GM23338 (cell line): Measurements from ENCODE around the gene ARHGAP42. TPM values are rescaled to one million over a fixed set of nuclear protein-coding genes. Genes with fewer than 3 reads are reported as not detected.

Experiments used
- CREB1 ChIP-seq: fragments of 250-450 bp; sonication (Bioruptor Pico); IDR thresholded peaks from 2 replicates; pipeline ENCODE4 v1.5.0; 2020; ENCODE audit warnings: low read depth, mild to moderate bottlenecking, moderate library complexity
- EZH2 ChIP-seq: fragments of 200-600 bp; sonication (generic); IDR thresholded peaks from one replicate; pipeline ENCODE4 v1.8.0; 2017; ENCODE audit warnings: antibody characterized with exemption, mild to moderate bottlenecking, low read depth; ENCODE audit not compliant: unreplicated experiment
- EZH2phosphoT487 ChIP-seq: fragments of 200-600 bp; sonication (generic); IDR thresholded peaks from one replicate; pipeline ENCODE4 v1.8.1; 2018; ENCODE audit warnings: antibody characterized with exemption; ENCODE audit not compliant: unreplicated experiment
- JUNB ChIP-seq: IDR thresholded peaks from one replicate; pipeline ENCODE4 v1.6.1; 2016; ENCODE audit warnings: antibody characterized with exemption; ENCODE audit not compliant: unreplicated experiment
- NANOG ChIP-seq: IDR thresholded peaks from 2 replicates; pipeline ENCODE4 v1.6.1; 2016; ENCODE audit warnings: antibody characterized with exemption, borderline replicate concordance
- POLR2AphosphoS5 ChIP-seq: IDR thresholded peaks from 2 replicates; pipeline ENCODE4 v1.6.1; 2016; ENCODE audit warnings: antibody characterized with exemption, low read depth
- STAT1 ChIP-seq: IDR thresholded peaks from one replicate; pipeline ENCODE4 v1.6.1; 2016; ENCODE audit warnings: antibody characterized with exemption; ENCODE audit not compliant: unreplicated experiment
- ZNF114 ChIP-seq: fragments of 250-450 bp; sonication (Bioruptor Pico); IDR thresholded peaks from 2 replicates; pipeline ENCODE4 v1.5.0; 2020; ENCODE audit warnings: mild to moderate bottlenecking, moderate library complexity
- ZNF331 ChIP-seq: fragments of 250-450 bp; sonication (Bioruptor Pico); IDR thresholded peaks from 2 replicates; pipeline ENCODE4 v1.5.0; 2020; ENCODE audit warnings: low read depth, mild to moderate bottlenecking, moderate library complexity
- polyA plus RNA-seq: library from polyadenylated mRNA; unstranded; fragments of >200 nt; fragmentation: Nextera tagmentation; extraction: Ambion mirVana; gene quantifications from 2 replicates; pipeline ENCODE4 v1.2.1, GENCODE V29; 2016
- total RNA-seq: library from RNA; depleted of rRNA; stranded (reverse); fragments of >200 nt; shearing (Covaris generic); gene quantifications from 2 replicates; pipeline ENCODE4 v1.2.3, GENCODE V29; 2014
- TF ChIP-seq, protein P1 (sequence below): fragments of 250-450 bp; sonication (Bioruptor Pico); IDR thresholded peaks from 2 replicates; pipeline ENCODE4 v1.5.0; 2020; ENCODE audit warnings: mild to moderate bottlenecking, moderate library complexity
- TF ChIP-seq, protein P2 (sequence below), 2 experiments: fragments of 200-600 bp in 1 of 2; sonication (generic) in 1 of 2; conservative IDR thresholded peaks; 2 replicates each; pipeline versions ENCODE4 v1.5.1 to v1.6.1; 2016 to 2017; ENCODE audit warnings: antibody characterized with exemption in 2 of 2, low read depth in 2 of 2, mild to moderate bottlenecking in 2 of 2, moderate library complexity in 1 of 2
- TF ChIP-seq, protein P3 (sequence below): IDR thresholded peaks from one replicate; pipeline ENCODE4 v1.6.1; 2018; ENCODE audit warnings: antibody characterized with exemption; ENCODE audit not compliant: unreplicated experiment

Gene ARHGAP42
- total and polyA plus RNA-seq, 2 experiments from 2014 or later: 23.7 to 35.7 TPM

DNA sequence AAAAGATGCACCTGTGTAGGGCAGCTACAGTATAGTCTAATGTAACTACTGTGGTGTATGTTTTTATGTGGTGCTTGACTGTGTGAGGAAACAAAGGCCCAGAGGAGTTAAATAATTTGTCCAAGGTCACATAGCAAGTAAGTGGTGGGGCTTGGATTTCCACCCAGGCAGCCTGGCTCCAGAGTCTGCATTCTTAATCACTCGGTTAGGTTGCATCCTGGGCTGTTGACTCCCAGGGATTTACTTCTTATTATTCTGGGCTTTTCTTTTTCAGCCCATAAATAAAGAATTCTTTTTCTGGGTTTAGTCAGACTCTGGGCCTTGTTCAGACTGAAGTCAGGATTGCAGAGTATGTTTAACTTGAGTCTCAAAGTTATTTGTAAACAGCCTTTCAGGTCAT, 82.1 kb downstream of the ARHGAP42 start (continued):
- TF ChIP-seq, protein P1, sequence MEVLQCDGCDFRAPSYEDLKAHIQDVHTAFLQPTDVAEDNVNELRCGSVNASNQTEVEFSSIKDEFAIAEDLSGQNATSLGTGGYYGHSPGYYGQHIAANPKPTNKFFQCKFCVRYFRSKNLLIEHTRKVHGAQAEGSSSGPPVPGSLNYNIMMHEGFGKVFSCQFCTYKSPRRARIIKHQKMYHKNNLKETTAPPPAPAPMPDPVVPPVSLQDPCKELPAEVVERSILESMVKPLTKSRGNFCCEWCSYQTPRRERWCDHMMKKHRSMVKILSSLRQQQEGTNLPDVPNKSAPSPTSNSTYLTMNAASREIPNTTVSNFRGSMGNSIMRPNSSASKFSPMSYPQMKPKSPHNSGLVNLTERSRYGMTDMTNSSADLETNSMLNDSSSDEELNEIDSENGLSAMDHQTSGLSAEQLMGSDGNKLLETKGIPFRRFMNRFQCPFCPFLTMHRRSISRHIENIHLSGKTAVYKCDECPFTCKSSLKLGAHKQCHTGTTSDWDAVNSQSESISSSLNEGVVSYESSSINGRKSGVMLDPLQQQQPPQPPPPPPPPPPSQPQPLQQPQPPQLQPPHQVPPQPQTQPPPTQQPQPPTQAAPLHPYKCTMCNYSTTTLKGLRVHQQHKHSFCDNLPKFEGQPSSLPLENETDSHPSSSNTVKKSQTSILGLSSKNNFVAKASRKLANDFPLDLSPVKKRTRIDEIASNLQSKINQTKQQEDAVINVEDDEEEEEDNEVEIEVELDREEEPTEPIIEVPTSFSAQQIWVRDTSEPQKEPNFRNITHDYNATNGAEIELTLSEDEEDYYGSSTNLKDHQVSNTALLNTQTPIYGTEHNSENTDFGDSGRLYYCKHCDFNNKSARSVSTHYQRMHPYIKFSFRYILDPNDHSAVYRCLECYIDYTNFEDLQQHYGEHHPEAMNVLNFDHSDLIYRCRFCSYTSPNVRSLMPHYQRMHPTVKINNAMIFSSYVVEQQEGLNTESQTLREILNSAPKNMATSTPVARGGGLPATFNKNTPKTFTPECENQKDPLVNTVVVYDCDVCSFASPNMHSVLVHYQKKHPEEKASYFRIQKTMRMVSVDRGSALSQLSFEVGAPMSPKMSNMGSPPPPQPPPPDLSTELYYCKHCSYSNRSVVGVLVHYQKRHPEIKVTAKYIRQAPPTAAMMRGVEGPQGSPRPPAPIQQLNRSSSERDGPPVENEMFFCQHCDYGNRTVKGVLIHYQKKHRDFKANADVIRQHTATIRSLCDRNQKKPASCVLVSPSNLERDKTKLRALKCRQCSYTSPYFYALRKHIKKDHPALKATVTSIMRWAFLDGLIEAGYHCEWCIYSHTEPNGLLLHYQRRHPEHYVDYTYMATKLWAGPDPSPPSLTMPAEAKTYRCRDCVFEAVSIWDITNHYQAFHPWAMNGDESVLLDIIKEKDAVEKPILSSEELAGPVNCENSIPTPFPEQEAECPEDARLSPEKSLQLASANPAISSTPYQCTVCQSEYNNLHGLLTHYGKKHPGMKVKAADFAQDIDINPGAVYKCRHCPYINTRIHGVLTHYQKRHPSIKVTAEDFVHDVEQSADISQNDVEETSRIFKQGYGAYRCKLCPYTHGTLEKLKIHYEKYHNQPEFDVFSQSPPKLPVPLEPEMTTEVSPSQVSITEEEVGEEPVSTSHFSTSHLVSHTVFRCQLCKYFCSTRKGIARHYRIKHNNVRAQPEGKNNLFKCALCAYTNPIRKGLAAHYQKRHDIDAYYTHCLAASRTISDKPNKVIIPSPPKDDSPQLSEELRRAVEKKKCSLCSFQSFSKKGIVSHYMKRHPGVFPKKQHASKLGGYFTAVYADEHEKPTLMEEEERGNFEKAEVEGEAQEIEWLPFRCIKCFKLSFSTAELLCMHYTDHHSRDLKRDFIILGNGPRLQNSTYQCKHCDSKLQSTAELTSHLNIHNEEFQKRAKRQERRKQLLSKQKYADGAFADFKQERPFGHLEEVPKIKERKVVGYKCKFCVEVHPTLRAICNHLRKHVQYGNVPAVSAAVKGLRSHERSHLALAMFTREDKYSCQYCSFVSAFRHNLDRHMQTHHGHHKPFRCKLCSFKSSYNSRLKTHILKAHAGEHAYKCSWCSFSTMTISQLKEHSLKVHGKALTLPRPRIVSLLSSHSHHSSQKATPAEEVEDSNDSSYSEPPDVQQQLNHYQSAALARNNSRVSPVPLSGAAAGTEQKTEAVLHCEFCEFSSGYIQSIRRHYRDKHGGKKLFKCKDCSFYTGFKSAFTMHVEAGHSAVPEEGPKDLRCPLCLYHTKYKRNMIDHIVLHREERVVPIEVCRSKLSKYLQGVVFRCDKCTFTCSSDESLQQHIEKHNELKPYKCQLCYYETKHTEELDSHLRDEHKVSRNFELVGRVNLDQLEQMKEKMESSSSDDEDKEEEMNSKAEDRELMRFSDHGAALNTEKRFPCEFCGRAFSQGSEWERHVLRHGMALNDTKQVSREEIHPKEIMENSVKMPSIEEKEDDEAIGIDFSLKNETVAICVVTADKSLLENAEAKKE (CRISPR knock-in tag): no peak
- no peak for TF ChIP-seq NANOG
- TF ChIP-seq STAT1: no peak
- TF ChIP-seq EZH2phosphoT487: no peak
- no peak for TF ChIP-seq POLR2AphosphoS5
- TF ChIP-seq, protein P2, sequence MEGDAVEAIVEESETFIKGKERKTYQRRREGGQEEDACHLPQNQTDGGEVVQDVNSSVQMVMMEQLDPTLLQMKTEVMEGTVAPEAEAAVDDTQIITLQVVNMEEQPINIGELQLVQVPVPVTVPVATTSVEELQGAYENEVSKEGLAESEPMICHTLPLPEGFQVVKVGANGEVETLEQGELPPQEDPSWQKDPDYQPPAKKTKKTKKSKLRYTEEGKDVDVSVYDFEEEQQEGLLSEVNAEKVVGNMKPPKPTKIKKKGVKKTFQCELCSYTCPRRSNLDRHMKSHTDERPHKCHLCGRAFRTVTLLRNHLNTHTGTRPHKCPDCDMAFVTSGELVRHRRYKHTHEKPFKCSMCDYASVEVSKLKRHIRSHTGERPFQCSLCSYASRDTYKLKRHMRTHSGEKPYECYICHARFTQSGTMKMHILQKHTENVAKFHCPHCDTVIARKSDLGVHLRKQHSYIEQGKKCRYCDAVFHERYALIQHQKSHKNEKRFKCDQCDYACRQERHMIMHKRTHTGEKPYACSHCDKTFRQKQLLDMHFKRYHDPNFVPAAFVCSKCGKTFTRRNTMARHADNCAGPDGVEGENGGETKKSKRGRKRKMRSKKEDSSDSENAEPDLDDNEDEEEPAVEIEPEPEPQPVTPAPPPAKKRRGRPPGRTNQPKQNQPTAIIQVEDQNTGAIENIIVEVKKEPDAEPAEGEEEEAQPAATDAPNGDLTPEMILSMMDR (conservative IDR thresholded peaks at IDR 0.05; ENCODE audit: low read depth in 2 of 2): no peak
- no peak for TF ChIP-seq ZNF331 (CRISPR knock-in tag)
- no peak for TF ChIP-seq EZH2
- TF ChIP-seq CREB1: no peak
- TF ChIP-seq, protein P3, sequence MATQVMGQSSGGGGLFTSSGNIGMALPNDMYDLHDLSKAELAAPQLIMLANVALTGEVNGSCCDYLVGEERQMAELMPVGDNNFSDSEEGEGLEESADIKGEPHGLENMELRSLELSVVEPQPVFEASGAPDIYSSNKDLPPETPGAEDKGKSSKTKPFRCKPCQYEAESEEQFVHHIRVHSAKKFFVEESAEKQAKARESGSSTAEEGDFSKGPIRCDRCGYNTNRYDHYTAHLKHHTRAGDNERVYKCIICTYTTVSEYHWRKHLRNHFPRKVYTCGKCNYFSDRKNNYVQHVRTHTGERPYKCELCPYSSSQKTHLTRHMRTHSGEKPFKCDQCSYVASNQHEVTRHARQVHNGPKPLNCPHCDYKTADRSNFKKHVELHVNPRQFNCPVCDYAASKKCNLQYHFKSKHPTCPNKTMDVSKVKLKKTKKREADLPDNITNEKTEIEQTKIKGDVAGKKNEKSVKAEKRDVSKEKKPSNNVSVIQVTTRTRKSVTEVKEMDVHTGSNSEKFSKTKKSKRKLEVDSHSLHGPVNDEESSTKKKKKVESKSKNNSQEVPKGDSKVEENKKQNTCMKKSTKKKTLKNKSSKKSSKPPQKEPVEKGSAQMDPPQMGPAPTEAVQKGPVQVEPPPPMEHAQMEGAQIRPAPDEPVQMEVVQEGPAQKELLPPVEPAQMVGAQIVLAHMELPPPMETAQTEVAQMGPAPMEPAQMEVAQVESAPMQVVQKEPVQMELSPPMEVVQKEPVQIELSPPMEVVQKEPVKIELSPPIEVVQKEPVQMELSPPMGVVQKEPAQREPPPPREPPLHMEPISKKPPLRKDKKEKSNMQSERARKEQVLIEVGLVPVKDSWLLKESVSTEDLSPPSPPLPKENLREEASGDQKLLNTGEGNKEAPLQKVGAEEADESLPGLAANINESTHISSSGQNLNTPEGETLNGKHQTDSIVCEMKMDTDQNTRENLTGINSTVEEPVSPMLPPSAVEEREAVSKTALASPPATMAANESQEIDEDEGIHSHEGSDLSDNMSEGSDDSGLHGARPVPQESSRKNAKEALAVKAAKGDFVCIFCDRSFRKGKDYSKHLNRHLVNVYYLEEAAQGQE: no peak
- no peak for TF ChIP-seq ZNF114 (CRISPR knock-in tag)
- TF ChIP-seq JUNB: no peak
